ENCODE data around the gene AGFG2. TPM values are rescaled to one million over a fixed set of nuclear protein-coding genes. Genes with fewer than 3 reads are reported as not detected.

Gene AGFG2
- total and polyA plus RNA-seq, 8 donors = 7.9 to 154 (median 12.8) TPM

- peaks cover 47 to 87% (median 82%) of the 10 kb centered on the region in 4 donors for H3K36me3 ChIP-seq
- H3K27ac ChIP-seq = no peak overlapping the region
- peaks cover 17 to 24% (median 23%) of the 10 kb centered on the region in 4 donors for H3K4me1 ChIP-seq
- intact Hi-C loops (cut with DNase I; ENCODE audit: low total_unique reads) = no loop called here
- 92 to 97% (median 95%) methylated on average over 2 of the region's 2 CpGs for whole genome bisulfite sequencing, 5 donors
- H3K9me3 ChIP-seq = no peaks in the 10 kb centered on the region
- TF ChIP-seq CTCF (IDR thresholded peaks at IDR 0.05) (no peak), POLR2AphosphoS5 (IDR thresholded peaks at IDR 0.05) (no peak)
- DNase-seq = no peak
- no peaks in the 10 kb centered on the region for H3K27me3 ChIP-seq
- no peak overlapping the region for H3K4me3 ChIP-seq
Measured at GRCh38 chr7:100552532-100552931, 13.5 kb downstream of the AGFG2 start.

GRCh38 chr7:100553032-100553431 is 14.0 kb downstream of the AGFG2 start:
- Histone ChIP-seq H3K27ac (no peak overlapping the region), H3K27me3 (no peaks in the 10 kb centered on the region), H3K4me1 (peaks cover 12 to 19% (median 18%) of the 10 kb centered on the region in 4 donors), H3K4me3 (no peak overlapping the region), H3K9me3 (no peaks in the 10 kb centered on the region), H3K36me3 (peaks cover 47 to 92% (median 87%) of the 10 kb centered on the region in 4 donors)
- WGBS, 5 donors = 95 to 98% (median 96%) methylated on average over 3 of the region's 3 CpGs
- no peak for DNase-seq
- intact Hi-C loops (cut with DNase I; ENCODE audit: low total_unique reads) = no loop called here
- no peak for TF ChIP-seq POLR2AphosphoS5 (IDR thresholded peaks at IDR 0.05)
- no peak for TF ChIP-seq CTCF (IDR thresholded peaks at IDR 0.05)
- no peak for TF ChIP-seq POLR2A (IDR thresholded peaks at IDR 0.05)
- no peak for TF ChIP-seq EP300 (IDR thresholded peaks at IDR 0.05)

- DNase-seq = no peak
- TF ChIP-seq CTCF (IDR thresholded peaks at IDR 0.05) = no peak
- TF ChIP-seq EP300 (IDR thresholded peaks at IDR 0.05) = no peak
- TF ChIP-seq POLR2AphosphoS5 (IDR thresholded peaks at IDR 0.05) = no peak
- TF ChIP-seq POLR2A (IDR thresholded peaks at IDR 0.05) = no peak
- Histone ChIP-seq H3K4me3 (no peak overlapping the region), H3K36me3 (peaks cover 42 to 87% (median 74%) of the 10 kb centered on the region in 4 donors), H3K4me1 (peaks cover 4 to 14% (median 12%) of the 10 kb centered on the region in 4 donors), H3K9me3 (no peaks in the 10 kb centered on the region), H3K27me3 (no peaks in the 10 kb centered on the region), H3K27ac (no peak overlapping the region)
- intact Hi-C loops (cut with DNase I; ENCODE audit: low total_unique reads) = no loop called here
- WGBS, 5 donors = 85 to 90% (median 86%) methylated on average over 5 of the region's 5 CpGs
Measured at GRCh38 chr7:100555701-100556100, 16.7 kb downstream of the AGFG2 start.

GRCh38 chr7:100556541-100556940 is 17.5 kb downstream of the AGFG2 start:
- TF ChIP-seq EP300 (IDR thresholded peaks at IDR 0.05) (no peak), POLR2AphosphoS5 (IDR thresholded peaks at IDR 0.05) (no peak), POLR2A (IDR thresholded peaks at IDR 0.05) (no peak), CTCF (IDR thresholded peaks at IDR 0.05) (no peak)
- H3K9me3 ChIP-seq = no peaks in the 10 kb centered on the region
- no peak for DNase-seq
- H3K27ac ChIP-seq = no peak overlapping the region
- H3K36me3 ChIP-seq = peaks cover 39 to 87% (median 71%) of the 10 kb centered on the region in 4 donors
- WGBS, 5 donors = 62 to 71% (median 68%) methylated on average over 4 of the region's 4 CpGs
- H3K4me1 ChIP-seq = peaks cover 4 to 14% (median 12%) of the 10 kb centered on the region in 4 donors
- H3K4me3 ChIP-seq = no peak overlapping the region
- intact Hi-C loops (cut with DNase I; ENCODE audit: low total_unique reads) = no loop called here
- H3K27me3 ChIP-seq = no peaks in the 10 kb centered on the region

All from stomach (tissue), 9 donors.